Ishikawa (cell line): ENCODE results near the gene NUDT16.
A peak's percentile ranks its signal among the peaks of the same experiment; 100 is the strongest.

Experiments used
- CEBPB ChIP-seq: IDR thresholded peaks from 2 replicates; pipeline ENCODE4 v1.6.1; 2012
- CREB1 ChIP-seq: IDR thresholded peaks from 2 replicates; pipeline ENCODE4 v1.6.1; 2012; ENCODE audit warnings: low read depth
- EGR1 ChIP-seq: IDR thresholded peaks from 2 replicates; pipeline ENCODE4 v1.6.1; 2012
- EP300 ChIP-seq: IDR thresholded peaks from 2 replicates; pipeline ENCODE4 v1.6.1; 2012; ENCODE audit warnings: borderline replicate concordance
- FOXM1 ChIP-seq: IDR thresholded peaks from 2 replicates; pipeline ENCODE4 v1.6.1; 2012; ENCODE audit warnings: low read depth, borderline replicate concordance
- NFIC ChIP-seq: IDR thresholded peaks from 2 replicates; pipeline ENCODE4 v1.6.1; 2012
- RAD21 ChIP-seq: IDR thresholded peaks from 2 replicates; pipeline ENCODE4 v1.6.1; 2012; ENCODE audit warnings: low read depth
- TAF1 ChIP-seq: IDR thresholded peaks from 2 replicates; pipeline ENCODE4 v1.6.1; 2012; ENCODE audit warnings: low read depth, mild to moderate bottlenecking
- TCF12 ChIP-seq: IDR thresholded peaks from 2 replicates; pipeline ENCODE4 v1.6.1; 2012; ENCODE audit warnings: low read depth
- TEAD4 ChIP-seq: IDR thresholded peaks from 2 replicates; pipeline ENCODE4 v1.6.1; 2012
- YY1 ChIP-seq: IDR thresholded peaks from 2 replicates; pipeline ENCODE4 v1.6.1; 2012; ENCODE audit warnings: low read depth
- ZBTB7A ChIP-seq: IDR thresholded peaks from 2 replicates; pipeline ENCODE4 v1.6.1; 2012; ENCODE audit warnings: low read depth
- TF ChIP-seq, protein P1 (sequence below): IDR thresholded peaks from 2 replicates; pipeline ENCODE4 v1.6.1; 2012
- TF ChIP-seq, protein P2 (sequence below): IDR thresholded peaks from 2 replicates; pipeline ENCODE4 v1.6.1; 2012
- TF ChIP-seq, protein P3 (sequence below): IDR thresholded peaks from 2 replicates; pipeline ENCODE4 v1.6.1; 2012; ENCODE audit warnings: low read depth, mild to moderate bottlenecking

The NUDT16 gene

DNA sequence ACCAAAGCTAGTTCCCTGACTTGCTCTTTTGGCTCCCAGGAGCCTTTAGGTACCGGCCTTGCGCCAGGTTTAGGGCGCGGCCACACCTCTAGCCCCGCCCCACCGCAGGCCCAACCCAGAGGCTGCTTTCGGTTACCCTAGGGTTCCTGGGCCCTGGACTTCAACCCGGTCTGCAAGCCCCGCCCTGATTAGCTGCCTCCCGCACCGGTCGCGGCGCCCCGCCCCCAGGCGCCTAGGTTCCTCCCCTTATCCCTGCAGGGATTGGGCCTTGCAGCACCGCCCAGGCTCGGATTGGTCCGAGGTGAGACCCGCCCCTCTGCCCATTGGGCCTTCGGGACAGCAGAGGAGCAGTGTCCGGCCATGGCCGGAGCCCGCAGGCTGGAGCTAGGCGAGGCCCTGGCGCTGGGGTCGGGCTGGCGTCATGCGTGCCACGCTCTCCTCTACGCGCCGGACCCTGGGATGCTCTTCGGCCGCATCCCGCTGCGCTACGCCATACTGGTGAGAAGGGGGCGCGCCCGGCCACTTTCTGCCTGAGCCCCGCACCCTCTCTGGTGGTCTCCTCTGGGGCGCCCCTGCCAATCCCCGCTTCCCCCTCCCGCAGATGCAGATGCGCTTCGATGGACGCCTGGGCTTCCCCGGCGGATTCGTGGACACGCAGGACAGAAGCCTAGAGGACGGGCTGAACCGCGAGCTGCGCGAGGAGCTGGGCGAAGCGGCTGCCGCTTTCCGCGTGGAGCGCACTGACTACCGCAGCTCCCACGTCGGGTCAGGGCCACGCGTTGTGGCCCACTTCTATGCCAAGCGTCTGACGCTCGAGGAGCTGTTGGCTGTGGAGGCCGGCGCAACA, at the start of gene NUDT16:
Gene NUDT16 (plus strand): TSS at position 330 of the 847 bp plus-strand sequence. CDS start 31 bp downstream, at position 361.
- TF ChIP-seq FOXM1 (no peak), EGR1 (no peak), NFIC (no peak), ZBTB7A (peak; percentile 81), RAD21 (no peak), CEBPB (no peak), CREB1 (peak; percentile 49; the same call in 1 of the 2 replicates), TEAD4 (no peak), TAF1 (peak; percentile 92), EP300 (0 out of 2 replicates have a peak, but pooled peaks have one; percentile 5), TCF12 (peak; percentile 20; the same call in 1 of the 2 replicates), YY1 (peak; percentile 87)
- TF ChIP-seq, protein P1, sequence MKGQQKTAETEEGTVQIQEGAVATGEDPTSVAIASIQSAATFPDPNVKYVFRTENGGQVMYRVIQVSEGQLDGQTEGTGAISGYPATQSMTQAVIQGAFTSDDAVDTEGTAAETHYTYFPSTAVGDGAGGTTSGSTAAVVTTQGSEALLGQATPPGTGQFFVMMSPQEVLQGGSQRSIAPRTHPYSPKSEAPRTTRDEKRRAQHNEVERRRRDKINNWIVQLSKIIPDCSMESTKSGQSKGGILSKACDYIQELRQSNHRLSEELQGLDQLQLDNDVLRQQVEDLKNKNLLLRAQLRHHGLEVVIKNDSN, result no peak
- TF ChIP-seq, protein P2, sequence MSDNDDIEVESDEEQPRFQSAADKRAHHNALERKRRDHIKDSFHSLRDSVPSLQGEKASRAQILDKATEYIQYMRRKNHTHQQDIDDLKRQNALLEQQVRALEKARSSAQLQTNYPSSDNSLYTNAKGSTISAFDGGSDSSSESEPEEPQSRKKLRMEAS, result peak; percentile 58
- TF ChIP-seq, protein P3, sequence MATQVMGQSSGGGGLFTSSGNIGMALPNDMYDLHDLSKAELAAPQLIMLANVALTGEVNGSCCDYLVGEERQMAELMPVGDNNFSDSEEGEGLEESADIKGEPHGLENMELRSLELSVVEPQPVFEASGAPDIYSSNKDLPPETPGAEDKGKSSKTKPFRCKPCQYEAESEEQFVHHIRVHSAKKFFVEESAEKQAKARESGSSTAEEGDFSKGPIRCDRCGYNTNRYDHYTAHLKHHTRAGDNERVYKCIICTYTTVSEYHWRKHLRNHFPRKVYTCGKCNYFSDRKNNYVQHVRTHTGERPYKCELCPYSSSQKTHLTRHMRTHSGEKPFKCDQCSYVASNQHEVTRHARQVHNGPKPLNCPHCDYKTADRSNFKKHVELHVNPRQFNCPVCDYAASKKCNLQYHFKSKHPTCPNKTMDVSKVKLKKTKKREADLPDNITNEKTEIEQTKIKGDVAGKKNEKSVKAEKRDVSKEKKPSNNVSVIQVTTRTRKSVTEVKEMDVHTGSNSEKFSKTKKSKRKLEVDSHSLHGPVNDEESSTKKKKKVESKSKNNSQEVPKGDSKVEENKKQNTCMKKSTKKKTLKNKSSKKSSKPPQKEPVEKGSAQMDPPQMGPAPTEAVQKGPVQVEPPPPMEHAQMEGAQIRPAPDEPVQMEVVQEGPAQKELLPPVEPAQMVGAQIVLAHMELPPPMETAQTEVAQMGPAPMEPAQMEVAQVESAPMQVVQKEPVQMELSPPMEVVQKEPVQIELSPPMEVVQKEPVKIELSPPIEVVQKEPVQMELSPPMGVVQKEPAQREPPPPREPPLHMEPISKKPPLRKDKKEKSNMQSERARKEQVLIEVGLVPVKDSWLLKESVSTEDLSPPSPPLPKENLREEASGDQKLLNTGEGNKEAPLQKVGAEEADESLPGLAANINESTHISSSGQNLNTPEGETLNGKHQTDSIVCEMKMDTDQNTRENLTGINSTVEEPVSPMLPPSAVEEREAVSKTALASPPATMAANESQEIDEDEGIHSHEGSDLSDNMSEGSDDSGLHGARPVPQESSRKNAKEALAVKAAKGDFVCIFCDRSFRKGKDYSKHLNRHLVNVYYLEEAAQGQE, result no peak

DNA sequence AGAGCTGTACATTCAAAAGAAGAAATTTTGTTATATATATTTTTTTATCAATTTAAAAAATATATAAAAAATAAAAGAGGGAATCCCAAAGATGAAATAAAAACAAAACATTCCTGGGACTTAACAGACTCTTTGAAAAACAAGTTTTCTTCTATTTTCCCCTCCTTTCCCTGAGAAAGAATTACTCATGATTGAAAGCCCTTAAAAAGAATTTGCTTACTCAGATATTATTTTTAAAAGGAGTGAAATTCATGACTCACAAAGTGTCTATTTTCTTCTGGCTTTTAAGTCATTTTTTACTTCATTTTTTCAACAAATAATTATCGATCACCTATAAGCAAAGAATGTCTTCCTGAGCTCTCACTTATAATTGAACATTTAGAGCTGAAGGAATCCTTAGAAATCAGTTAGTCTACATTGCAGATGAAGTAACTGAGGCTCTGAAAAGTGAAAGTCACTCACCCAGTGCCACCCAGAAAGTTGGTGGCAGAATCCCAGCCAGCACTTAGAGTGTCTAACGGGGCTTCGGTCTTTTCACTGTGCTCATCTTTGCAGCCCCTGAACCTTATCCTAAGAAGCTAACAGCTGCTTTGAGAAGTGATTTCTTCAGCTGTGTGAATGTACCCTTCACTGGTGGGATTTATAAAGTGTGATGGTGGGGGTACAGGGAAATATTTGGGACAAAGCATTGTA, 42.5 kb upstream of the NUDT16 start:
- TF ChIP-seq, protein P2, result no peak

DNA sequence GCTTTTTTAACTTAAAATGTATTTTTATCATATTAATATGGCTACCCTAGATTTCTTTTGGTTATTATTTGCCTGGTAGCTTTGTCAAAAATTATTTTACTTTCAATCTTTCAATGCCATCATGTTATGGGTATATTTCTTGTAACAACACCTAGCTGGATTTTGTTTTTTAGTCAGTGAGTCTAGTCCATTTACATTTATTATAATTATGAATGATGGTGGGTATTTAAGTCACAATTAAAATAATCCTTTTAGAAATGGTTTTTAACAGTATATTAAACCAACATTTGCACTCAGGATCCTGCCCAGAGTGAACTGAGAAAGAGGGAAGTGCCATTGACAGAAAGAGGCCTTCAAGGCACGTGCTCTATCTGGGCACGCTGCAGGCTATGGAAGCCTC, 39.8 kb upstream of the NUDT16 start:
- no peak for TF ChIP-seq EP300
- TF ChIP-seq, protein P2, result no peak
- TF ChIP-seq NFIC, result no peak

DNA sequence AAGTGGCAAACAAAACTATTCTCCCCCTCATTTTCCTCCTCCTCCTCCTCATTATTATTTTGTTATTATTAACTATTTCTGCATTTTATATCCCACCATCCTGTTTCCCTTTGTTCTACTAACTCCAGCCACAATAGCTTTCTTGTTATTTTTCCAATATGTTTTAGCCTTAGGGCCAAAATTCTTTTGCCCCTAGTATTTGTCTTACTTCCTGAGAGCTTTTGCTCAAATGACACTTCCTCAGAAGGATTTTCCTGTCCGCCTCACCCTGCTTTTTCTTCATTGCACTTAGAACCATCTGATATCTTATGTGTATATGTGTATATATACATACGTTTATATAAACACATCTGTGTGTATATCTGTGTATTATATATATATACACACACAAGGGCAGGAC, 32.7 kb upstream of the NUDT16 start:
- TF ChIP-seq, protein P1, result no peak
- TF ChIP-seq EGR1, result no peak
- TF ChIP-seq TCF12, result no peak
- no peak for TF ChIP-seq EP300
- TF ChIP-seq ZBTB7A, result no peak
- no peak for TF ChIP-seq CREB1
- TF ChIP-seq TEAD4, result no peak
- no peak for TF ChIP-seq YY1
- no peak for TF ChIP-seq TAF1
- TF ChIP-seq CEBPB, result no peak
- TF ChIP-seq FOXM1, result no peak
- TF ChIP-seq, protein P2, result no peak
- TF ChIP-seq NFIC, result no peak
- TF ChIP-seq, protein P3, result no peak
- no peak for TF ChIP-seq RAD21

DNA sequence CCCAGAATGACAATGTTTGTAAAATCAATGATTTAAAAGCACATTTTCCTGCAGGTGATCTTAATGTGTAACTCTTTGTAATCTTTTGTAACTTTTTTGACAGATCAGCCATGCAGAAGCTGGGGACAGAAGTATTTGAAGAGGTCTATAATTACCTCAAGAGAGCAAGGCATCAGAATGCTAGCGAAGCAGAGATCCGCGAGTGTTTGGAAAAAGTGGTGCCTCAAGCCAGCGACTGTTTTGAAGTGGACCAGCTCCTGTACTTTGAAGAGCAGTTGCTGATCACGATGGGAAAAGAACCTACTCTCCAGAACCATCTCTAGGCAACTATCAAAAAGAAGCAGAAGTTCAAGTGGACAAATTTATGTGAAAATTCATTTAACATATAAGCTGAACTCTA, 32.1 kb upstream of the NUDT16 start:
- TF ChIP-seq EP300, result no peak
- TF ChIP-seq, protein P2, result no peak
- TF ChIP-seq, protein P3, result no peak
- no peak for TF ChIP-seq RAD21
- no peak for TF ChIP-seq TEAD4
- TF ChIP-seq, protein P1, result no peak
- TF ChIP-seq FOXM1, result no peak
- no peak for TF ChIP-seq CEBPB
- no peak for TF ChIP-seq TAF1
- no peak for TF ChIP-seq CREB1
- TF ChIP-seq EGR1, result no peak
